Natural killer cell (primary cell): ENCODE data around the gene MAPK12. TPM values are rescaled to one million over a fixed set of nuclear protein-coding genes. Genes with fewer than 3 reads are reported as not detected.
A peak's percentile ranks its signal among the peaks of the same experiment; 100 is the strongest.

Source experiments
- ATAC-seq, 3 donors: fragments of 150-1000 bp in 2 of 3; fragments of 200-7000 bp in 1 of 3; cut with Tn5 transposase; 1 replicate in 1 of 3; 2 replicates in 2 of 3; pipeline ENCODE4 v1.10.0; 2021; ENCODE audit warnings: mild to moderate bottlenecking in 2 of 3, moderate library complexity in 2 of 3
- DNase-seq, 2 donors: peaks; one replicate each; pipeline versions ENCODE4 v3.0.0 to v3.0.0-alpha.2; 2013 to 2021; ENCODE audit warnings: mixed read lengths in 1 of 2
- H3K27ac ChIP-seq: one replicate; pipeline ENCODE4 v1.5.1; 2013; ENCODE audit warnings: mild to moderate bottlenecking, low read length
- H3K27me3 ChIP-seq: one replicate; pipeline ENCODE4 v1.6.1; 2013; ENCODE audit warnings: low read length; ENCODE audit not compliant: control insufficient read depth, insufficient read depth
- H3K36me3 ChIP-seq: one replicate; pipeline ENCODE4 v1.6.1; 2013; ENCODE audit warnings: low read length; ENCODE audit not compliant: control insufficient read depth, insufficient read depth
- H3K4me1 ChIP-seq: one replicate; pipeline ENCODE4 v1.6.1; 2013; ENCODE audit warnings: low read length; ENCODE audit not compliant: control insufficient read depth, insufficient read depth
- H3K4me3 ChIP-seq: one replicate; pipeline ENCODE4 v1.5.1; 2013; ENCODE audit warnings: low read length
- H3K9me3 ChIP-seq: one replicate; pipeline ENCODE4 v1.6.1; 2013; ENCODE audit warnings: low read length; ENCODE audit not compliant: control insufficient read depth, insufficient read depth
- H3K27ac Mint-ChIP-seq, 2 donors: one replicate each; pipeline ENCODE4 v1.8.0; 2022; ENCODE audit warnings: mild to moderate bottlenecking in 2 of 2, mixed read lengths in 2 of 2, moderate library complexity in 1 of 2
- H3K27me3 Mint-ChIP-seq, 2 donors: one replicate each; pipeline ENCODE4 v1.8.0; 2022; ENCODE audit warnings: low read depth in 2 of 2, mixed read lengths in 2 of 2
- H3K36me3 Mint-ChIP-seq: one replicate; pipeline ENCODE4 v1.8.0; 2022; ENCODE audit warnings: mixed read lengths
- H3K4me1 Mint-ChIP-seq, 2 donors: one replicate each; pipeline ENCODE4 v1.8.0; 2022; ENCODE audit warnings: mixed read lengths in 2 of 2
- H3K4me3 Mint-ChIP-seq: one replicate; pipeline ENCODE4 v1.8.0; 2022; ENCODE audit warnings: mild to moderate bottlenecking, moderate library complexity, mixed read lengths
- H3K9me3 Mint-ChIP-seq, 2 donors: one replicate each; pipeline ENCODE4 v1.8.0; 2022; ENCODE audit warnings: mixed read lengths in 2 of 2
- WGBS: methylation state at CpG from one replicate; pipeline ENCODE4 v1.1.7; 2013; ENCODE audit warnings: missing lambda C conversion rate; ENCODE audit not compliant: insufficient coverage; 5-methylcytosine and 5-hydroxymethylcytosine counted together
- intact Hi-C: fragments of 100-400 bp; cut with micrococcal nuclease; formaldehyde crosslinking; loops from one replicate; pipeline ENCODE4 v1.14.2; 2022
- total RNA-seq, 4 donors: library from RNA; stranded (reverse); fragments of 120-200 nt in 1 of 4; gene quantifications; one replicate each; pipeline versions ENCODE4 v1.2.3 to v1.2.4, GENCODE V29; 2013 to 2022
- TF ChIP-seq, protein P1 (sequence below): fragments of 200-600 bp; IDR thresholded peaks from one replicate; pipeline ENCODE4 v1.8.0; 2022; ENCODE audit warnings: antibody characterized with exemption

The MAPK12 gene
- total RNA-seq, 3 donors from 2014 or later (not counting 1 experiment from before 2014, with no cell fraction given) = 2.2 to 2.5 (median 2.4) TPM

GRCh38 chr22:50221410-50222300 lies 39.8 kb downstream of the MAPK12 start:
- TF ChIP-seq, protein P1, sequence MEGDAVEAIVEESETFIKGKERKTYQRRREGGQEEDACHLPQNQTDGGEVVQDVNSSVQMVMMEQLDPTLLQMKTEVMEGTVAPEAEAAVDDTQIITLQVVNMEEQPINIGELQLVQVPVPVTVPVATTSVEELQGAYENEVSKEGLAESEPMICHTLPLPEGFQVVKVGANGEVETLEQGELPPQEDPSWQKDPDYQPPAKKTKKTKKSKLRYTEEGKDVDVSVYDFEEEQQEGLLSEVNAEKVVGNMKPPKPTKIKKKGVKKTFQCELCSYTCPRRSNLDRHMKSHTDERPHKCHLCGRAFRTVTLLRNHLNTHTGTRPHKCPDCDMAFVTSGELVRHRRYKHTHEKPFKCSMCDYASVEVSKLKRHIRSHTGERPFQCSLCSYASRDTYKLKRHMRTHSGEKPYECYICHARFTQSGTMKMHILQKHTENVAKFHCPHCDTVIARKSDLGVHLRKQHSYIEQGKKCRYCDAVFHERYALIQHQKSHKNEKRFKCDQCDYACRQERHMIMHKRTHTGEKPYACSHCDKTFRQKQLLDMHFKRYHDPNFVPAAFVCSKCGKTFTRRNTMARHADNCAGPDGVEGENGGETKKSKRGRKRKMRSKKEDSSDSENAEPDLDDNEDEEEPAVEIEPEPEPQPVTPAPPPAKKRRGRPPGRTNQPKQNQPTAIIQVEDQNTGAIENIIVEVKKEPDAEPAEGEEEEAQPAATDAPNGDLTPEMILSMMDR = no peak
- H3K4me3 ChIP-seq = no peak overlapping the region
- Mint-ChIP-seq H3K9me3 (no peaks in the 10 kb centered on the region), H3K4me3 (no peak overlapping the region), H3K4me1 (no peaks in the 10 kb centered on the region), H3K27ac (no peak overlapping the region), H3K36me3 (peaks cover 7% of the 10 kb centered on the region), H3K27me3 (no peaks in the 10 kb centered on the region)
- H3K9me3 ChIP-seq = no peaks in the 10 kb centered on the region
- DNase-seq = no peak
- WGBS = 93% methylated on average over 19 of the region's 19 CpGs
- ATAC-seq = peak in 1 of 3 donors; percentile 17
- H3K27me3 ChIP-seq = no peaks in the 10 kb centered on the region
- intact Hi-C loops = no loop called here
- H3K36me3 ChIP-seq = peaks cover 68% of the 10 kb centered on the region
- no peaks in the 10 kb centered on the region for H3K4me1 ChIP-seq
- H3K27ac ChIP-seq = no peak overlapping the region

DNA sequence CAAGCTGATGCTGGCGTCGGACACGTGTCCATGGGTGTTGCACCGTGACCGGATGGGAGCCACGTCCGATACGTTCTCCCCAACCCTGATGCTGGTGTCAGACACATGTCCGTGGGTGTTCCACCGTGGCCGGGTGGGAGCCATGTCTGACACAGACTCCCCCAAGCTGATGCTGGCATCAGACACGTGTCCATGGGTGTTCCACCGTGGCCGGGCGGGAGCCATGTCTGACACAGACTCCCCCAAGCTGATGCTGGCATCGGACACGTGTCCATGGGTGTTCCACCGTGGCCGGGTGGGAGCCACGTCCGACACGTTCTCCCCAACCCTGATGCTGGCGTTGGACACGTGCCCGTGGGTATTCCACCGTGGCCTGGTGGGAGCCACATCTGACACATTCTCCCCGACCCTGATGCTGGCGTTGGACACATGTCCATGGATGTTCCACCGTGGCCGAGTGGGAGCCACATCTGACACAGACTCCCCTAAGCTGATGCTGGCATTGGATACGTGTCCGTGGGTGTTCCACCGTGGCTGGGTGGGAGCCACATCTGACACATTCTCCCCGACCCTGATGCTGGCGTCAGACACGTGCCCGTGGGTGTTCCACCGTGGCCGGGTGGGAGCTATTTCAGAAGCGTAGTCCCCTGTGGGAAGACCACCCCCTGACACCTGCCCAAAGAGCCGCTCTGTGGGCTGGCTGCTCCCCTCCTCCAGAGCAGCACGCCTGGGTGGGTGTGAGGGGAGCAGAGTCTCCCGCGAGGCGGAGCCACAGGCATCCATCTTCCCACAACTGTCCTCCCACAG lies 40.7 kb downstream of the MAPK12 start:
- DNase-seq = no peak
- no peak overlapping the region for H3K27ac ChIP-seq
- H3K36me3 ChIP-seq = peaks cover 71% of the 10 kb centered on the region
- TF ChIP-seq, protein P1 = no peak
- peak in 1 of 3 donors; percentile 4 for ATAC-seq
- no peaks in the 10 kb centered on the region for H3K27me3 ChIP-seq
- H3K9me3 Mint-ChIP-seq = no peaks in the 10 kb centered on the region
- no peaks in the 10 kb centered on the region for H3K4me1 ChIP-seq
- intact Hi-C loops = no loop called here
- no peak overlapping the region for H3K4me3 ChIP-seq
- peaks cover 7% of the 10 kb centered on the region for H3K36me3 Mint-ChIP-seq
- H3K9me3 ChIP-seq = no peaks in the 10 kb centered on the region
- no peak overlapping the region for H3K4me3 Mint-ChIP-seq
- no peak overlapping the region for H3K27ac Mint-ChIP-seq
- H3K4me1 Mint-ChIP-seq = no peaks in the 10 kb centered on the region
- 94% methylated on average over 42 of the region's 45 CpGs for WGBS
- no peaks in the 10 kb centered on the region for H3K27me3 Mint-ChIP-seq

- Mint-ChIP-seq H3K4me1 (peaks cover under 1 to 2% of the 10 kb centered on the region in 2 donors), H3K27ac (no peak overlapping the region), H3K36me3 (peaks cover 7% of the 10 kb centered on the region), H3K27me3 (no peaks in the 10 kb centered on the region), H3K4me3 (peak overlapping the region; percentile 45), H3K9me3 (no peaks in the 10 kb centered on the region)
- Histone ChIP-seq H3K4me3 (no peak overlapping the region), H3K36me3 (peaks cover 71% of the 10 kb centered on the region), H3K9me3 (no peaks in the 10 kb centered on the region), H3K27me3 (no peaks in the 10 kb centered on the region), H3K4me1 (no peaks in the 10 kb centered on the region), H3K27ac (no peak overlapping the region)
- intact Hi-C loops = no loop called here
- 83% methylated on average over 25 of the region's 25 CpGs for WGBS
- DNase-seq (no peak), ATAC-seq (no peak)
- TF ChIP-seq, protein P1 = no peak
These were observed 41.5 kb downstream of the MAPK12 start for GRCh38 chr22:50219800-50220602.
